Coronary artery (tissue), 2 donors: ENCODE results near the gene HOXD13.

ENCODE experiments used
- DNase-seq: peaks from one replicate; pipeline ENCODE4 v3.0.0-alpha.2; 2017; ENCODE audit warnings: low spot score
- H3K27ac ChIP-seq, 2 donors: fragments of 200-600 bp; sonication (generic); one replicate each; pipeline ENCODE4 v1.5.1; 2016 to 2019
- H3K4me3 ChIP-seq: fragments of 200-600 bp; sonication (generic); 2 replicates; pipeline ENCODE4 v1.5.1; 2016; ENCODE audit warnings: mild to moderate bottlenecking, moderate library complexity
- CTCF ChIP-seq: fragments of 200-600 bp; sonication (generic); IDR thresholded peaks from one replicate; pipeline ENCODE4 v1.5.1; 2019; ENCODE audit warnings: antibody characterized with exemption

The HOXD13 gene

GRCh38 chr2:176109192-176109901 is 16.8 kb downstream of the HOXD13 start:
- Histone ChIP-seq H3K4me3 (peak overlapping the region; percentile 36), H3K27ac (no peak overlapping the region)
- no peak for TF ChIP-seq CTCF
- no peak for DNase-seq

GRCh38 chr2:176109946-176110345 is 17.4 kb downstream of the HOXD13 start:
- H3K4me3 ChIP-seq: no peak overlapping the region
- no peak for DNase-seq
- H3K27ac ChIP-seq: no peak overlapping the region
- no peak for TF ChIP-seq CTCF

- no peak for DNase-seq
- no peak for TF ChIP-seq CTCF
- no peak overlapping the region for H3K27ac ChIP-seq
- no peak overlapping the region for H3K4me3 ChIP-seq
Observed at GRCh38 chr2:176110415-176111308, 18.1 kb downstream of the HOXD13 start.

GRCh38 chr2:176111309-176111663 is 18.8 kb downstream of the HOXD13 start:
- no peak for DNase-seq
- TF ChIP-seq CTCF: no peak
- H3K27ac ChIP-seq: no peak overlapping the region
- no peak overlapping the region for H3K4me3 ChIP-seq

- no peak for TF ChIP-seq CTCF
- Histone ChIP-seq H3K4me3 (no peak overlapping the region), H3K27ac (no peak overlapping the region)
- DNase-seq: no peak
Observed at GRCh38 chr2:176111846-176112374, 19.4 kb downstream of the HOXD13 start.

- no peak for TF ChIP-seq CTCF
- Histone ChIP-seq H3K27ac (no peak overlapping the region), H3K4me3 (no peak overlapping the region)
- DNase-seq: no peak
Observed at GRCh38 chr2:176112375-176113302, 20.1 kb downstream of the HOXD13 start.
